Right forelimb (tissue), 1 donor: ENCODE measurements around the gene GRIK4.

Experiments used
- DNase-seq: peaks from one replicate; pipeline ENCODE4 v3.0.0-alpha.2; 2018

The GRIK4 gene

GRCh38 chr11:120548682-120549209 is 37.2 kb downstream of the GRIK4 start:
- DNase-seq: no peak

GRCh38 chr11:120549346-120549745 is 37.8 kb downstream of the GRIK4 start:
- no peak for DNase-seq

GRCh38 chr11:120550007-120550406 is 38.5 kb downstream of the GRIK4 start:
- DNase-seq: no peak

- no peak for DNase-seq
Measured at GRCh38 chr11:120551191-120551590, 39.6 kb downstream of the GRIK4 start.

- DNase-seq: peak; percentile 63
Measured at GRCh38 chr11:120554766-120555432, 43.4 kb downstream of the GRIK4 start.

GRCh38 chr11:120555433-120555773 is 43.9 kb downstream of the GRIK4 start:
- DNase-seq: no peak

- no peak for DNase-seq
Measured at GRCh38 chr11:120556797-120557196, 45.2 kb downstream of the GRIK4 start.

- DNase-seq: no peak
Measured at GRCh38 chr11:120558744-120559431, 47.3 kb downstream of the GRIK4 start.

- no peak for DNase-seq
Measured at GRCh38 chr11:120561286-120561685, 49.7 kb downstream of the GRIK4 start.

GRCh38 chr11:120562806-120563425 is 51.4 kb downstream of the GRIK4 start:
- no peak for DNase-seq

GRCh38 chr11:120563703-120564572 is 52.4 kb downstream of the GRIK4 start:
- peak; percentile 83 for DNase-seq

- peak; percentile 60 for DNase-seq
Measured at GRCh38 chr11:120564573-120565311, 53.2 kb downstream of the GRIK4 start.

- no peak for DNase-seq
Measured at GRCh38 chr11:120565466-120566155, 54.1 kb downstream of the GRIK4 start.

GRCh38 chr11:120566176-120566575 is 54.6 kb downstream of the GRIK4 start:
- DNase-seq: no peak

- DNase-seq: peak; percentile 18
Measured at GRCh38 chr11:120568572-120569307, 57.2 kb downstream of the GRIK4 start.

- no peak for DNase-seq
Measured at GRCh38 chr11:120569861-120570260, 58.3 kb downstream of the GRIK4 start.

- DNase-seq: no peak
Measured at GRCh38 chr11:120571476-120571875, 59.9 kb downstream of the GRIK4 start.

- DNase-seq: no peak
Measured at GRCh38 chr11:120573756-120574354, 62.3 kb downstream of the GRIK4 start.

- DNase-seq: no peak
Measured at GRCh38 chr11:120574876-120575275, 63.3 kb downstream of the GRIK4 start.

GRCh38 chr11:120575461-120575860 is 63.9 kb downstream of the GRIK4 start:
- peak; percentile 22 for DNase-seq
